HCT116 (cell line): ENCODE data around the gene CHST11. TPM values are rescaled to one million over a fixed set of nuclear protein-coding genes. Genes with fewer than 3 reads are reported as not detected.

Experiments used
- ATAC-seq: fragments of 200-7000 bp; cut with Tn5 transposase; 2 replicates; pipeline ENCODE4 v1.9.1; 2020; ENCODE audit warnings: mild to moderate bottlenecking, moderate library complexity
- BruUV-seq: library from RNA; stranded (reverse); fragments of 400-500 nt; replicated peaks from 2 replicates; lab custom pipeline; 2021; lab: Mats Ljungman, UMichigan
- CTCF ChIA-PET: fragments of 300-600 bp; sonication (Branson Sonifier 250); formaldehyde crosslinking; loops from one replicate; lab custom pipeline; 2021; ENCODE audit warnings: antibody characterized with exemption; lab: Charles Lee
- POLR2A ChIA-PET: fragments of 300-600, 350-600 bp; sonication (Branson Sonifier 250); formaldehyde crosslinking; loops from one replicate; lab custom pipeline; 2021; ENCODE audit warnings: antibody characterized with exemption; lab: Charles Lee
- RAD21 ChIA-PET, 2 experiments: fragments of 300-600 bp; sonication (Branson Sonifier 250); formaldehyde crosslinking; loops; one replicate each; lab custom pipeline; 2023; ENCODE audit warnings: low total read pairs in 2 of 2; ENCODE audit not compliant: uncharacterized antibody in 2 of 2, unreplicated experiment in 2 of 2, low non-redundant PET in 1 of 2; lab: Charles Lee
- DNase-seq: peaks from one replicate; pipeline ENCODE4 v3.0.0-alpha.2; 2010; ENCODE audit warnings: low read depth, low spot score
- H2AFZ ChIP-seq: fragments of 200-600 bp; shearing (Covaris generic), sonication (generic); 2 replicates; pipeline ENCODE4 v1.6.1; 2017; ENCODE audit warnings: low read depth, mixed run types, mixed read lengths, antibody characterized with exemption, low read length; ENCODE audit not compliant: poor library complexity, severe bottlenecking
- H3K27ac ChIP-seq: 2 replicates; pipeline ENCODE4 v1.5.1; 2012; ENCODE audit warnings: low read depth, low read length
- H3K27me3 ChIP-seq: fragments of 200-600 bp; sonication (generic); 2 replicates; pipeline ENCODE4 v1.6.1; 2016; ENCODE audit warnings: mixed run types, low read length, mixed read lengths; ENCODE audit not compliant: insufficient read depth
- H3K36me3 ChIP-seq, 2 experiments: fragments of 200-500 bp in 1 of 2; fragments of 200-600 bp in 1 of 2; sonication (Bioruptor generic) in 1 of 2; sonication (generic) in 1 of 2; 2 replicates each; pipeline versions ENCODE4 v1.5.1 to v1.6.1; 2014 to 2016; ENCODE audit warnings: low read length in 2 of 2, inconsistent platforms in 1 of 2, mixed read lengths in 1 of 2, mixed run types in 1 of 2; ENCODE audit not compliant: insufficient read depth in 2 of 2, control insufficient read depth in 1 of 2
- H3K4me1 ChIP-seq, 2 experiments: fragments of 200-600 bp in 1 of 2; sonication (generic) in 1 of 2; 2 replicates each; pipeline versions ENCODE4 v1.5.1 to v1.6.1; 2012 to 2017; ENCODE audit warnings: low read length in 2 of 2, inconsistent platforms in 1 of 2, mild to moderate bottlenecking in 1 of 2, mixed read lengths in 1 of 2, mixed run types in 1 of 2, moderate library complexity in 1 of 2; ENCODE audit not compliant: insufficient read depth in 2 of 2, control insufficient read depth in 1 of 2
- H3K4me2 ChIP-seq: fragments of 200-600 bp; sonication (generic); 2 replicates; pipeline ENCODE4 v1.6.1; 2017; ENCODE audit warnings: mixed run types, low read length, mixed read lengths
- H3K4me3 ChIP-seq, 2 experiments: fragments of 200-600 bp in 1 of 2; sonication (generic) in 1 of 2; replicated peaks in 1 of 2; 2 replicates each; pipeline ENCODE4 v1.5.1; 2011 to 2016; ENCODE audit warnings: low read length in 2 of 2, control low read depth in 1 of 2, low read depth in 1 of 2, mild to moderate bottlenecking in 1 of 2, mixed read lengths in 1 of 2, mixed run types in 1 of 2
- H3K79me2 ChIP-seq: fragments of 200-600 bp; sonication (generic); 2 replicates; pipeline ENCODE4 v1.6.1; 2017; ENCODE audit warnings: mild to moderate bottlenecking, mixed run types, low read length, moderate library complexity, mixed read lengths; ENCODE audit not compliant: insufficient read depth
- H3K9ac ChIP-seq: fragments of 200-600 bp; sonication (generic); 2 replicates; pipeline ENCODE4 v1.6.1; 2016; ENCODE audit warnings: low read length, mixed read lengths
- H3K9me2 ChIP-seq: fragments of 200-600 bp; sonication (generic), shearing (Covaris generic); 2 replicates; pipeline ENCODE4 v1.6.1; 2017; ENCODE audit warnings: mixed run types, mild to moderate bottlenecking, moderate library complexity; ENCODE audit not compliant: insufficient read depth
- H3K9me3 ChIP-seq, 2 experiments: fragments of 200-500 bp in 1 of 2; fragments of 200-600 bp in 1 of 2; sonication (Bioruptor generic) in 1 of 2; sonication (generic) in 1 of 2; 2 replicates each; pipeline ENCODE4 v1.6.1; 2014 to 2017; ENCODE audit warnings: low read length in 2 of 2, mixed read lengths in 2 of 2, inconsistent platforms in 1 of 2, low read depth in 1 of 2, mild to moderate bottlenecking in 1 of 2, mixed run types in 1 of 2, moderate library complexity in 1 of 2; ENCODE audit not compliant: control insufficient read depth in 1 of 2, insufficient read depth in 1 of 2
- H4K20me1 ChIP-seq: fragments of 200-600 bp; sonication (generic), shearing (Covaris generic); 2 replicates; pipeline ENCODE4 v1.6.1; 2017; ENCODE audit warnings: mixed run types, mild to moderate bottlenecking, moderate library complexity; ENCODE audit not compliant: insufficient read depth
- ATF3 ChIP-seq: IDR thresholded peaks from 2 replicates; pipeline ENCODE4 v1.6.1; 2012
- CEBPB ChIP-seq: IDR thresholded peaks from 2 replicates; pipeline ENCODE4 v1.6.1; 2012; ENCODE audit warnings: low read depth
- CTCF ChIP-seq, 3 experiments: fragments of 200-600 bp in 1 of 3; sonication (generic) in 1 of 3; IDR thresholded peaks in 2 of 3; conservative IDR thresholded peaks in 1 of 3; 2 replicates each; pipeline ENCODE4 v1.5.1; 2012 to 2017; ENCODE audit warnings: low read depth in 2 of 3, low read length in 2 of 3, antibody characterized with exemption in 1 of 3, borderline replicate concordance in 1 of 3, control low read depth in 1 of 3, mild to moderate bottlenecking in 1 of 3, mixed read lengths in 1 of 3, mixed run types in 1 of 3, moderate library complexity in 1 of 3; ENCODE audit not compliant: insufficient read depth in 1 of 3
- ELF1 ChIP-seq: IDR thresholded peaks from 2 replicates; pipeline ENCODE4 v1.6.1; 2012; ENCODE audit warnings: low read depth, borderline replicate concordance
- EZH2 ChIP-seq: fragments of 200-600 bp; sonication (generic); IDR thresholded peaks from 2 replicates; pipeline ENCODE4 v1.6.1; 2017; ENCODE audit warnings: antibody characterized with exemption, mixed run types
- JUND ChIP-seq: IDR thresholded peaks from 2 replicates; pipeline ENCODE4 v1.6.1; 2012
- MAX ChIP-seq: IDR thresholded peaks from 2 replicates; pipeline ENCODE4 v1.6.1; 2012
- POLR2A ChIP-seq: IDR thresholded peaks from 2 replicates; pipeline ENCODE4 v1.7.0; 2011; ENCODE audit warnings: borderline replicate concordance; ENCODE audit not compliant: insufficient read depth, insufficient read length; ENCODE audit errors: extremely low read depth
- RAD21 ChIP-seq: IDR thresholded peaks from 2 replicates; pipeline ENCODE4 v1.6.1; 2012; ENCODE audit warnings: low read depth, mild to moderate bottlenecking
- REST ChIP-seq: IDR thresholded peaks from 2 replicates; pipeline ENCODE4 v1.6.1; 2012; ENCODE audit warnings: low read depth
- SIN3A ChIP-seq: IDR thresholded peaks from 2 replicates; pipeline ENCODE4 v1.6.1; 2012; ENCODE audit warnings: low read depth
- SRF ChIP-seq: IDR thresholded peaks from 2 replicates; pipeline ENCODE4 v1.6.1; 2012; ENCODE audit warnings: low read depth
- TCF7L2 ChIP-seq: IDR thresholded peaks from 2 replicates; pipeline ENCODE4 v1.7.0; 2011; ENCODE audit warnings: borderline replicate concordance, inconsistent platforms; ENCODE audit not compliant: insufficient read depth, insufficient read length; ENCODE audit errors: extremely low read depth
- ZBTB33 ChIP-seq: IDR thresholded peaks from 2 replicates; pipeline ENCODE4 v1.6.1; 2011; ENCODE audit warnings: mild to moderate bottlenecking, low read length, moderate library complexity; ENCODE audit not compliant: insufficient replicate concordance; ENCODE audit errors: extremely low read depth
- ZFX ChIP-seq: fragments of 450-650 bp; IDR thresholded peaks from 2 replicates; pipeline ENCODE4 v1.6.1; 2017
- intact Hi-C: fragments of 100-400 bp; cut with micrococcal nuclease; formaldehyde crosslinking; loops from 2 replicates; pipeline ENCODE4 v1.10.0; 2022
- total RNA-seq: library from RNA; stranded (reverse); gene quantifications from one replicate; pipeline ENCODE4 v1.2.1, GENCODE V29; 2021; ENCODE audit not compliant: unreplicated experiment

Gene CHST11
- total RNA-seq, 1 experiment from 2014 or later: 10.1 TPM

GRCh38 chr12:104469523-104469922 is 12.8 kb downstream of the CHST11 start:
- CTCF ChIA-PET: no interaction called here
- Histone ChIP-seq H3K9me3 (no peaks in the 10 kb centered on the region), H3K79me2 (no peaks in the 10 kb centered on the region; the same call in 1 of the 2 replicates)

More at GRCh38 chr12:104469523-104469922, 12.8 kb downstream of the CHST11 start:
- DNase-seq (no peak), ATAC-seq (no peak)
- Histone ChIP-seq H3K27ac (no peak overlapping the region), H3K4me1 (peaks cover 0 to 3% of the 10 kb centered on the region in 2 experiments; a peak in 1 of 4 replicates), H4K20me1 (no peaks in the 10 kb centered on the region), H3K9ac (no peak overlapping the region), H3K4me2 (no peak overlapping the region), H3K9me2 (no peaks in the 10 kb centered on the region), H3K4me3 (no peak overlapping the region), H3K36me3 (no peaks in the 10 kb centered on the region), H2AFZ (no peak overlapping the region), H3K27me3 (no peaks in the 10 kb centered on the region)
- RAD21 ChIA-PET: no interaction called here
- POLR2A ChIA-PET: no interaction called here
- BruUV-seq: no TSS peak
- intact Hi-C loops: no loop called here
- TF ChIP-seq RAD21: no peak
- TF ChIP-seq CEBPB: no peak
- no peak for TF ChIP-seq ZBTB33
- TF ChIP-seq POLR2A: no peak
- TF ChIP-seq CTCF (IDR thresholded peaks at IDR 0.05 in 2 of 3, conservative IDR thresholded peaks at IDR 0.05 in 1 of 3; ENCODE audit: borderline replicate concordance in 1 of 3, insufficient read depth in 1 of 3, low read depth in 2 of 3, low read length in 2 of 3): no peak
- no peak for TF ChIP-seq EZH2
- no peak for TF ChIP-seq SIN3A
- no peak for TF ChIP-seq JUND
- TF ChIP-seq SRF: no peak
- TF ChIP-seq TCF7L2: no peak
- no peak for TF ChIP-seq ATF3
- no peak for TF ChIP-seq ELF1
- TF ChIP-seq ZFX: no peak
- TF ChIP-seq MAX: no peak
- TF ChIP-seq REST: no peak
